ENCODE results near the gene NOC3L.

Gene NOC3L

GRCh38 chr10:94362360-94363250, at the start of gene NOC3L:
NOC3L (minus strand) TSS chr10:94362939; CDS start chr10:94362838, 101 bp downstream.
- Histone ChIP-seq H3K4me1 (ENCODE audit: control insufficient read depth, insufficient read depth, low read length) (no peaks in the 10 kb centered on the region), H3K27me3 (ENCODE audit: control insufficient read depth, insufficient read depth, low read length) (no peaks in the 10 kb centered on the region; the same call in 1 of the 2 replicates), H3K4me3 (ENCODE audit: low read length) (peak within 1 kb of the TSS; percentile 79), H3K9me3 (ENCODE audit: control insufficient read depth, insufficient read depth, low read length) (no peaks in the 10 kb centered on the region), H3K27ac (ENCODE audit: low read length) (no peak within 1 kb of the TSS), H3K36me3 (ENCODE audit: control insufficient read depth, insufficient read depth, low read length) (peaks cover 2% of the 10 kb centered on the region; the same call in 1 of the 2 replicates)
- peak; percentile 82 for DNase-seq (ENCODE audit: low read depth, low spot score)
- WGBS (ENCODE audit: insufficient coverage, insufficient read length) = no CpG with 5 or more reads among the region's 55 CpGs

GRCh38 chr10:94412449-94412848, 49.7 kb upstream of the NOC3L start:
- Histone ChIP-seq H3K4me3 (ENCODE audit: low read length) (no peak overlapping the region), H3K27me3 (ENCODE audit: control insufficient read depth, insufficient read depth, low read length) (no peaks in the 10 kb centered on the region), H3K4me1 (ENCODE audit: control insufficient read depth, insufficient read depth, low read length) (no peaks in the 10 kb centered on the region), H3K9me3 (ENCODE audit: control insufficient read depth, insufficient read depth, low read length) (no peaks in the 10 kb centered on the region), H3K27ac (ENCODE audit: low read length) (no peak overlapping the region), H3K36me3 (ENCODE audit: control insufficient read depth, insufficient read depth, low read length) (no peaks in the 10 kb centered on the region)
- no CpG with 5 or more reads among the region's 3 CpGs for WGBS (ENCODE audit: insufficient coverage, insufficient read length)
- no peak for DNase-seq (ENCODE audit: low read depth, low spot score)

- no peaks in the 10 kb centered on the region for H3K9me3 ChIP-seq (ENCODE audit: control insufficient read depth, insufficient read depth, low read length)
- no peaks in the 10 kb centered on the region for H3K27me3 ChIP-seq (ENCODE audit: control insufficient read depth, insufficient read depth, low read length)
- no peaks in the 10 kb centered on the region for H3K36me3 ChIP-seq (ENCODE audit: control insufficient read depth, insufficient read depth, low read length)
- no peak for DNase-seq (ENCODE audit: low read depth, low spot score)
- WGBS (ENCODE audit: insufficient coverage, insufficient read length) = 100% methylated on average over 1 of the region's 3 CpGs
- H3K4me3 ChIP-seq (ENCODE audit: low read length) = no peak overlapping the region
- H3K27ac ChIP-seq (ENCODE audit: low read length) = no peak overlapping the region
- H3K4me1 ChIP-seq (ENCODE audit: control insufficient read depth, insufficient read depth, low read length) = no peaks in the 10 kb centered on the region
Measured at GRCh38 chr10:94411304-94411703, 48.6 kb upstream of the NOC3L start.

- no peak overlapping the region for H3K27ac ChIP-seq (ENCODE audit: low read length)
- WGBS (ENCODE audit: insufficient coverage, insufficient read length) = no CpG with 5 or more reads among the region's 7 CpGs
- no peaks in the 10 kb centered on the region for H3K36me3 ChIP-seq (ENCODE audit: control insufficient read depth, insufficient read depth, low read length)
- no peaks in the 10 kb centered on the region for H3K9me3 ChIP-seq (ENCODE audit: control insufficient read depth, insufficient read depth, low read length)
- no peaks in the 10 kb centered on the region; the same call in 1 of the 2 replicates for H3K27me3 ChIP-seq (ENCODE audit: control insufficient read depth, insufficient read depth, low read length)
- no peak overlapping the region for H3K4me3 ChIP-seq (ENCODE audit: low read length)
- H3K4me1 ChIP-seq (ENCODE audit: control insufficient read depth, insufficient read depth, low read length) = no peaks in the 10 kb centered on the region
- DNase-seq (ENCODE audit: low read depth, low spot score) = no peak
Measured at GRCh38 chr10:94409021-94409657, 46.4 kb upstream of the NOC3L start.

GRCh38 chr10:94407668-94408067, 44.9 kb upstream of the NOC3L start:
- H3K36me3 ChIP-seq (ENCODE audit: control insufficient read depth, insufficient read depth, low read length) = no peaks in the 10 kb centered on the region
- WGBS (ENCODE audit: insufficient coverage, insufficient read length) = no CpG with 5 or more reads among the region's 3 CpGs
- H3K9me3 ChIP-seq (ENCODE audit: control insufficient read depth, insufficient read depth, low read length) = no peaks in the 10 kb centered on the region
- peaks cover 4% of the 10 kb centered on the region; the same call in 1 of the 2 replicates for H3K27me3 ChIP-seq (ENCODE audit: control insufficient read depth, insufficient read depth, low read length)
- H3K4me3 ChIP-seq (ENCODE audit: low read length) = no peak overlapping the region
- H3K4me1 ChIP-seq (ENCODE audit: control insufficient read depth, insufficient read depth, low read length) = no peaks in the 10 kb centered on the region
- no peak for DNase-seq (ENCODE audit: low read depth, low spot score)
- no peak overlapping the region for H3K27ac ChIP-seq (ENCODE audit: low read length)

GRCh38 chr10:94405406-94405805, 42.7 kb upstream of the NOC3L start:
- Histone ChIP-seq H3K36me3 (ENCODE audit: control insufficient read depth, insufficient read depth, low read length) (no peaks in the 10 kb centered on the region), H3K27me3 (ENCODE audit: control insufficient read depth, insufficient read depth, low read length) (peaks cover 4% of the 10 kb centered on the region; the same call in 1 of the 2 replicates), H3K4me1 (ENCODE audit: control insufficient read depth, insufficient read depth, low read length) (no peaks in the 10 kb centered on the region), H3K27ac (ENCODE audit: low read length) (no peak overlapping the region), H3K9me3 (ENCODE audit: control insufficient read depth, insufficient read depth, low read length) (no peaks in the 10 kb centered on the region), H3K4me3 (ENCODE audit: low read length) (no peak overlapping the region)
- DNase-seq (ENCODE audit: low read depth, low spot score) = no peak

GRCh38 chr10:94403380-94404213, 40.9 kb upstream of the NOC3L start:
- Histone ChIP-seq H3K36me3 (ENCODE audit: control insufficient read depth, insufficient read depth, low read length) (no peaks in the 10 kb centered on the region), H3K9me3 (ENCODE audit: control insufficient read depth, insufficient read depth, low read length) (no peaks in the 10 kb centered on the region), H3K4me3 (ENCODE audit: low read length) (peak overlapping the region; percentile 67; the same call in 1 of the 2 replicates), H3K4me1 (ENCODE audit: control insufficient read depth, insufficient read depth, low read length) (no peaks in the 10 kb centered on the region), H3K27ac (ENCODE audit: low read length) (no peak overlapping the region), H3K27me3 (ENCODE audit: control insufficient read depth, insufficient read depth, low read length) (peaks cover 4% of the 10 kb centered on the region; the same call in 1 of the 2 replicates)
- 100% methylated on average over 2 of the region's 51 CpGs for WGBS (ENCODE audit: insufficient coverage, insufficient read length)
- no peak for DNase-seq (ENCODE audit: low read depth, low spot score)

GRCh38 chr10:94402843-94403379, 40.2 kb upstream of the NOC3L start:
- WGBS (ENCODE audit: insufficient coverage, insufficient read length) = no CpG with 5 or more reads among the region's 77 CpGs
- no peak for DNase-seq (ENCODE audit: low read depth, low spot score)
- Histone ChIP-seq H3K4me3 (ENCODE audit: low read length) (peak overlapping the region; percentile 67), H3K9me3 (ENCODE audit: control insufficient read depth, insufficient read depth, low read length) (no peaks in the 10 kb centered on the region), H3K27me3 (ENCODE audit: control insufficient read depth, insufficient read depth, low read length) (peaks cover 4% of the 10 kb centered on the region; the same call in 1 of the 2 replicates), H3K27ac (ENCODE audit: low read length) (no peak overlapping the region), H3K4me1 (ENCODE audit: control insufficient read depth, insufficient read depth, low read length) (no peaks in the 10 kb centered on the region), H3K36me3 (ENCODE audit: control insufficient read depth, insufficient read depth, low read length) (no peaks in the 10 kb centered on the region)

GRCh38 chr10:94402204-94402842, 39.6 kb upstream of the NOC3L start, which contains the start of gene TBC1D12:
TBC1D12 (plus strand) TSS chr10:94402541; CDS start chr10:94402614, 73 bp downstream.
- Histone ChIP-seq H3K27ac (ENCODE audit: low read length) (no peak within 1 kb of the TSS), H3K4me3 (ENCODE audit: low read length) (peak within 1 kb of the TSS; percentile 67), H3K27me3 (ENCODE audit: control insufficient read depth, insufficient read depth, low read length) (peaks cover 4% of the 10 kb centered on the region; the same call in 1 of the 2 replicates), H3K36me3 (ENCODE audit: control insufficient read depth, insufficient read depth, low read length) (no peaks in the 10 kb centered on the region), H3K4me1 (ENCODE audit: control insufficient read depth, insufficient read depth, low read length) (peaks cover 1% of the 10 kb centered on the region; the same call in 1 of the 2 replicates), H3K9me3 (ENCODE audit: control insufficient read depth, insufficient read depth, low read length) (no peaks in the 10 kb centered on the region)
- peak; percentile 95 for DNase-seq (ENCODE audit: low read depth, low spot score)
- no CpG with 5 or more reads among the region's 56 CpGs for WGBS (ENCODE audit: insufficient coverage, insufficient read length)
